ENCODE measurements around the gene PDXK. TPM values are rescaled to one million over a fixed set of nuclear protein-coding genes. Genes with fewer than 3 reads are reported as not detected.
"Not testable (repeated sequence)": the region's sequence is repeated elsewhere in the genome, so short reads cannot be mapped to it uniquely, and the experiment has no call there.

Gene PDXK
- 10 to 100 TPM; 66.1 to 95.8 (median 78.7) TPM for polyA plus RNA-seq (ENCODE audit: insufficient read length in 4 of 4)

DNA sequence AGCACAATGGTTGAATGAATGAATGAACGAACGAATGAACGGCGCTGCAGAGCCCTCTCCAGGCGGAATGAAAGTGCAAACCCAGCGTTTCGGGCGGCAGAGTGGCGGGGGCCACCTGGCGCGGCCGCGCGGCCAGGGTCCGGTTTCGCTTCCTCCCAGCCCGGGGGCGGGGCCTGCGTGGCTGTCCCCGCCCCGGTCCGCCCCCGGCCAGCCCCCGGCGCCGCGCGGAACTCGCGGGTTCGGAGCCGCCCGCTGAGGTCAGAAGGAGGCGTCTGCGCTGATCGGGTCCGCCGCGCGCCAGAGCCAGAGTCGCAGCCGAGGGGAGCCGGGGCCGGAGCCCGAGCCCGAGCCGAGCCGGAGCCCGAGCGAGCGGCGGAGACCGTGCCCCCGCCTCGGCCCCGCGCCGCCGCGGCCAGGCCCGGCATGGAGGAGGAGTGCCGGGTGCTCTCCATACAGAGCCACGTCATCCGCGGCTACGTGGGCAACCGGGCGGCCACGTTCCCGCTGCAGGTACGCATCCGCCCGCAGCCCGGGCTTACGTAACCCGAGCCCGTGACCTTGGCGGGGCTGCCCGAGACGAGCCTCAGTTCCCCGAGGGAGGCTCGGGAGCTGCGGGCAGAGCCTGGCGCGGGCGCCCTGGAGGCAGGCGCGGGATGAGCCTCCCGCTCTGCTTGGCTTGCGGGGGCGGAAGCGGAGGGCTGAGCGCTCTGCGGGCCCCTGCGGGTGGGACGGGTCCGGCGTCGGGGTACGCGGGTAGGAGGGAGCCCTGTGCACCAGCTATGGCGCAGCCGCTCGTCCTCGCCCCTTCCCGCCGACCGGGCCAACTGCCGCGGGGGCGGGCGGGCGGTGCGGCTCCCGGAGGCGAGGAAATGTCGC is at the start of gene PDXK:
PDXK (plus strand) TSS at position 258 of the 876 bp plus-strand sequence; CDS start at position 424, 166 bp downstream.
- peak in 2 of 4 donors; percentile 62 to 82 for DNase-seq (ENCODE audit: low read depth in 4 of 4, low spot score in 2 of 4)

GRCh38 chr21:43669828-43670605 is 48.9 kb upstream of the PDXK start:
- DNase-seq (ENCODE audit: low read depth in 4 of 4, low spot score in 2 of 4): no peak

DNA sequence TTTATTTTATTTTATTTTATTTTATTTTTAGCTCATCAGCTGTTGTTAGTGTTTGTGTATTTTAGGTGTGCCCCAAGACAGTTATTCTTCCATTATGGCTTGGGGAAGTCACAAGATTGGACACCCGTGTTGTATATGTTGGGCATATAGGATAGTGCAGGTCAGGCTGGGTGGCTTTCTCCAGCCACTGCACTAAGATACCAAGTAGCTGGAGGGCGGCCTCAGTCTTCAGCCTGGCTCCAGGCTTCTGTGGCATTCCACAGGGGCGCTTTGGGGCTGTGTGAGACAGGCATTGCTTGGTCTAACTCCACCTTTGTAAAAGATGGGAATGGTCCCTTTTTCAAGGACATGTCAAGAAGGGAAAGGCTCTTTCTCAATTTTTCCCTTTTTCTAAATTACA is 43.1 kb upstream of the PDXK start:
- DNase-seq (ENCODE audit: low read depth in 4 of 4, low spot score in 2 of 4): no peak

- no peak for DNase-seq (ENCODE audit: low read depth in 4 of 4, low spot score in 2 of 4)
These were observed 42.5 kb upstream of the PDXK start for GRCh38 chr21:43676391-43676790.

DNA sequence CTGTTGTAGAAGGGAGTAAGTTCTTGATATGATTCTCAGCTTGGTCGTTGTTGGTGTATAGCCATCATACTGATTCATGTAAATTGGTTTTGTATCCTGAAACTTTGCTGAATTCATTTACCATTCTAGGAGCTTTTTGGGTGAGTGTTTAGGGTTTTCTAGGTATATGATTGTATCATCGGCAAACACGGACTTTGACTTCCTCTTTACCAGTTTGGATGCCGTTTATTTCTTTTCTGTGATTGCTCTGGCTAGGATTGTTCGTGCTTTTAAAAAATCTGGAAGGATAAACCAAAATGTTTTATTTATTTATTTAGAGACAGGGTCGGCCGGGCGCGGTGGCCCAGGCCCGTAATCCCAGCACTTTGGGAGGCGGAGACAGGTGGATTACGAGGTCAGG is 39.0 kb upstream of the PDXK start:
- DNase-seq (ENCODE audit: low read depth in 4 of 4, low spot score in 2 of 4): no peak

GRCh38 chr21:43680421-43680820 is 38.5 kb upstream of the PDXK start:
- not testable (repeated sequence) for DNase-seq (ENCODE audit: low read depth in 4 of 4, low spot score in 2 of 4)

DNA sequence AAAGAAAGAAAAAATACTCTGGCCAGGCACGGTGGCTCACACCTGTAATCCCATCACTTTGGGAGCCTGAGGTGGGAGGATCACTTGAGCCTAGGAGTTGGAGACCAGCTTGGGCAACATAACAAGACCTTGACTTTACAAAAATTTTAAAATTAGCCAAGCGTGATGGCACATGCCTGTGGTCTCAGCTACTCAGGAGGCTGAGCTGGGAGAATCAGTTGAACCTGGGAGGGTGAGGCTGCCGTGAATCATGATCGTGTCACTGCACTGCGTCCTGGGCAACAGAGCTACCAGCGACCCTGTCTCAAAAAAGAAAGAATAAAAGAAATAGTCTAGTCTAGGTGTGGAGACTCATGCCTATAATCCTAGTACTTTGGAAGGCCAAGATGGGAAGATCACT is 37.3 kb upstream of the PDXK start:
- DNase-seq (ENCODE audit: low read depth in 4 of 4, low spot score in 2 of 4): no peak

DNA sequence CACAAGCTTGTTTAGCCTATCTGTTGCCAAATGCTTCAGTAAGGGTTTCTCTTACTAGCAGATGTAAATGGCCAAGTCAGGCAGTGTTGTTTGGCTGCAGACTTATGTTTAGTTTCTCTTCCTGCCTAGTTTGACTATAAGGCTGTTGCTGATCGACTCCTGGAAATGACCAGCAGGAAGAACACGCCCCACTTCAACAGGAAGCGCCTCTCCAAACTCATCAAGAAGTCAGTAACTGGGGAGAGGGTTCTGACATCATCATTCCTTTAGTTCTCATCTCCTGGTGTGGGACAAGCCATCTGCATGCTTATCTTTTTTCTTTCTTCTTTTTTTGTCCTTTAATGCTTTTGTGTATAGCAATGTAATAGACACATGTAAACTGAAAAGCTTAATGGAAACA is 34.5 kb upstream of the PDXK start:
- no peak for DNase-seq (ENCODE audit: low read depth in 4 of 4, low spot score in 2 of 4)

GRCh38 chr21:43686811-43687565 is 31.9 kb upstream of the PDXK start:
- no peak for DNase-seq (ENCODE audit: low read depth in 4 of 4, low spot score in 2 of 4)

DNA sequence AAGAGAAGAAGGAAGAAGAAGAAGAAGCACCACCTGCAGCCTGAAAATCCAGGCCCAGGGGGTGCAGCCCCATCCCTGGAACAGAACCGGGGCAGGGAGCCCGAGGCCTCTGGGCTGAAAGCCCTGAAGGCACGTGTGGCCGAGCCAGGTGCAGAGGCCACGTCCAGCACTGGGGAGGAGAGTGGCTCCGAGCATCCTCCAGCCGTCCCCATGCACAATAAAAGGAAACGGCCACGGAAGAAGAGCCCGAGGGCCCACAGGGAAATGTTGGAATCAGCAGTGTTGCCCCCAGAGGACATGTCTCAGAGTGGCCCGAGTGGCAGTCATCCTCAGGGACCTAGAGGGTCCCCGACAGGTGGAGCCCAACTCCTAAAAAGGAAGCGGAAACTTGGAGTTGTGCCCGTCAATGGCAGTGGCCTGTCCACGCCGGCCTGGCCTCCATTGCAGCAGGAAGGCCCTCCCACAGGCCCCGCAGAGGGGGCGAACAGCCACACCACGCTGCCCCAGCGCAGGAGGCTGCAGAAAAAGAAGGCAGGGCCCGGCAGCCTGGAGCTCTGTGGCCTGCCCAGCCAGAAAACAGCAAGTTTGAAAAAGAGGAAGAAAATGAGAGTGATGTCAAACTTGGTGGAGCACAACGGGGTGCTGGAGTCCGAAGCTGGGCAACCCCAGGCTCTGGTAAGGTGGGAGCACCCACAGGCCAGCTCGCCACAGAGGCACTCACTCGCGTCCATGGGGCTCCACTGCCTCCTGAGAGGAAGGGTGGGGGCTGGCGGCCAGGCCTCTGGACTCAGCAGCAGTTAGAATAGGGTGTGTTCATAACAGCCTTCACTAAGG is 31.1 kb upstream of the PDXK start:
- DNase-seq (ENCODE audit: low read depth in 4 of 4, low spot score in 2 of 4): no peak

DNA sequence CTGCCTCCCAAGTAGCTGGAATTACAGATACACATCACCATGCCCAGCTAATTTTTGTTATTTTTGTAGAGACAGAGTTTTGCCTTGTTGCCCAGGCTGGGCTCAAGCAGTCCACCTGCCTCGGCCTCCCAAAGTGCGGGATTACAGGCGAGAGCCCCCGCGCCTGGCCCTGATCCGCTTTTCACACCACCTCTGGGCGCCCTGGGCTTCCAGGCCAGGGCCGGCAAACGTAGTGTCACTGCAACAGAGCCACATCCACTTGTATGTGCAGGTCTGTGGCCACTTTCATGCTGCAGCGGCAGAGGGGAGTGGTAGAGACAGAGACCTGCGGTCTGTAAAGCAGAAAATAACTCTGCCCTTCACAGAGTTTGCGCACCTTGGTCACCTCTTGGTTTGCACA is 30.0 kb upstream of the PDXK start:
- DNase-seq (ENCODE audit: low read depth in 4 of 4, low spot score in 2 of 4): no peak

DNA sequence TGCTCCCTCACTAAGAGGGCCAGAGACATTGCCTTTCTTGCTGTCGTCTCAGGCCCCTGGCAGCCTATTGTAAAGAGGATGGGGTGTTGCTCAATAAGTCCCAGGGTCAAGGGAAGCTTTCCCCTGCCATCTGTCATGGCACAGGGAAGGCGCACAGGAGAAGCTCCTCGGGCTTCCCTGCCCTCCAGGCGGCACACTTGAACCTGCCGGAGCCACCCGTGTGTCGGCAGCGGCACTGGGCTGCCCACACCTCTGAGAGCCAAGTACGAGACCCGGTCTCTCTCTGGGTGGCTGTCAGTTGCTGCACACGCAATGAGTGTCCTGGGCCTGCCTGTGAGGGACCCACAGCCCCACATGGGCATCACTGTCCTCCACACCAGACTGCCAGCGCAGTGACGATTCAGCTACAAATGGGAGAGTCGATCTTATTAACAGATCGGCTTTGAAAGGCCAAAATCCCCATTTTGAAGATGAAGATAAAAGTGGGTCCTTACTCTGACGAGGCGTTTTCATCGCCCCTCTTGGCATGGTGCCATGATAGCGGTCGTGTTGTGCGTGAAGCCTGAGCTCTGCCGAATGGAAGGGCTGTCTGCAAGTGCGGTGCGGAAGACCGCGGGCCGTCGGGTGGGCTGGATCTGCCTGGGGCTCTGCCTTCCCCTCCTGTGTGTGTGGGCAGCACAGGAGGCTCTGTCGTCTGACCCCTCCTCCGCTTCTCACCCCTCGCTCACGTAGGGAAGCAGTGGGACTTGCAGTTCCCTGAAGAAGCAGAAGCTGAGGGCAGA is 29.2 kb upstream of the PDXK start:
- DNase-seq (ENCODE audit: low read depth in 4 of 4, low spot score in 2 of 4): no peak

- DNase-seq (ENCODE audit: low read depth in 4 of 4, low spot score in 2 of 4): no peak
These were observed 28.6 kb upstream of the PDXK start for GRCh38 chr21:43690346-43690745.

GRCh38 chr21:43691086-43691795 is 27.7 kb upstream of the PDXK start:
- DNase-seq (ENCODE audit: low read depth in 4 of 4, low spot score in 2 of 4): no peak

DNA sequence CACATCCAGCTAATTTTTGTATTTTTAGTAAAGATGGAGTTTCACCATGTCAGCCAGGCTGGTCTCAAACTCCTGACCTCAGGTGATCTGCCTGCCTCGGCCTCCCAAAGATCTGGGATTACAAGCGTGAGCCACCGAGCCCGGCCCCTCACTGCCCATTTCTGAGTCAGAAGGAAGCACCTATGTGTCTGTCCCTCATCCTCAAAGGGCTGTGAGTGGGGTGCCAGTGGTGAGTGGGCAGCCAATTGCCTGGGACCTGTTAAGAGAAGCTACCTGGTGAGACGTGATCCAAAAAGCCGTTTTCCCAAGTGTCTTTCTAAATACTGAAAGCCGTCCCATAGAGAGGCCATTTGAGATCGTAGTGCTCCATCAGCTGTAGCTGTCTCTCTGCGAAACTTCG is 27.1 kb upstream of the PDXK start:
- DNase-seq (ENCODE audit: low read depth in 4 of 4, low spot score in 2 of 4): no peak

DNA sequence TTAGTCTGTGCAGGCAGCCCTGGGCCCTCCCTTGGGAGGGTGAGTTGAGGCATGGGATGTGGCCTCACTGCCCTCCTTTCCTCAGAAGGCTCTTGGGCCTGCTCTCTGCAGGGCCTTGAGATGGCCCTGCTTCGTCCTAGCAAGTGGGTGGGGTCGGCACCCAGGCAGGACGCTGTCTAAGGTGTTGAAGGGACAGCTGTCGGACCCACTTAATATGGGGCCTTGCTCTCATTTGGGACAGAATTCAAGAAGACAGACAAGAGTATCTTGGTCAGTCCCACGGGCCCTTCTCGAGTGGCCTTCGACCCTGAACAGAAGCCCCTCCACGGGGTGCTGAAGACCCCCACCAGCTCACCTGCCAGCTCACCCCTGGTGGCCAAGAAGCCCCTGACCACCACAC is 26.0 kb upstream of the PDXK start:
- DNase-seq (ENCODE audit: low read depth in 4 of 4, low spot score in 2 of 4): no peak

GRCh38 chr21:43693981-43694380 is 24.9 kb upstream of the PDXK start:
- DNase-seq (ENCODE audit: low read depth in 4 of 4, low spot score in 2 of 4): no peak

DNA sequence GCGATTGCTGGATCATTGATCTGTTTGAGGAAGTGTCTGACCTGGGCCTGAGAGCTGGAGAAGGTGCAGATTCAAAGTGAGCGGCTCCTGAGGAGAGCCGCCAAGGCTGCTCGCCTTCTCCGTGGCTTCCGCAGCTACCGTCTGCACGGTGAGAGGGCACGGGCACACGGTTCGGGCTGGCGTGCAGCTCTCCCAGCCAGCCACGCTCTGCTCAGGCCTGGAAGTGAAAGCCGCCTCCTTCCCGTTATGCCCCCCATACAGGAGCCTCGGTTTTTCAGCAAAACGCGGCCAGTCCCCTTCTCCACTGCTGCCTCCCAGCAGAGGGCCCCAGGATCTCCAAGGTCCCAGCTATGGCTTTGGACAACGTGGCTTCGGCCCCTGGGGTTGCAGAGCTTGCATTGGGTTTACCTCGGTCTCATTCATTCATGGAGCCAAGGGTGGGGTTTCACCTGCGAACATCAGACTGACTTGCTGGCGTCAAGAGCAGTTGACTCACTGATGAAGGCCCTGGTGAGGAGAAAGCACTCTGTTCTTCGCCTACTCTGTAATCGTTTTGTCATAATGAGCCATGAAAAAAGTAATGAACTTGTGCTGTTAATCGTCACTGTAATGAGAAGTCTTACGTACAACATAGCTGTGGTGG is 24.4 kb upstream of the PDXK start:
- no peak for DNase-seq (ENCODE audit: low read depth in 4 of 4, low spot score in 2 of 4)
